Esophagus muscularis mucosa (tissue), 4 donors: Measurements from ENCODE around the gene ACER3. TPM values are rescaled to one million over a fixed set of nuclear protein-coding genes. Genes with fewer than 3 reads are reported as not detected.

Source experiments
- DNase-seq: peaks from one replicate; pipeline ENCODE4 v3.0.0-alpha.2; 2017; ENCODE audit errors: extremely low spot score
- H3K27ac ChIP-seq, 4 donors: fragments of 200-600 bp; sonication (generic); replicated peaks in 1 of 4; 1 replicate in 3 of 4; 2 replicates in 1 of 4; pipeline ENCODE4 v1.5.1; 2016 to 2019; ENCODE audit warnings: mild to moderate bottlenecking in 1 of 4
- H3K27me3 ChIP-seq, 4 donors: fragments of 200-600 bp; sonication (generic); one replicate each; pipeline versions ENCODE4 v1.5.1 to v1.6.0; 2016 to 2019
- H3K36me3 ChIP-seq, 4 donors: fragments of 200-600 bp; sonication (generic); one replicate each; pipeline ENCODE4 v1.5.1; 2016 to 2019
- H3K4me1 ChIP-seq, 4 donors: fragments of 200-600 bp; sonication (generic); one replicate each; pipeline ENCODE4 v1.5.1; 2016 to 2019
- H3K4me3 ChIP-seq, 4 donors: fragments of 200-600 bp; sonication (generic); 1 replicate in 2 of 4; 2 replicates in 2 of 4; pipeline ENCODE4 v1.5.1; 2016 to 2019; ENCODE audit warnings: mild to moderate bottlenecking in 4 of 4, moderate library complexity in 1 of 4
- H3K9me3 ChIP-seq, 4 donors: fragments of 200-600 bp; sonication (generic); 1 replicate in 3 of 4; 2 replicates in 1 of 4; pipeline ENCODE4 v1.5.1; 2016 to 2019
- CTCF ChIP-seq, 3 experiments: fragments of 200-600 bp in 2 of 3; fragments of 450-650 bp in 1 of 3; sonication (generic) in 2 of 3; IDR thresholded peaks; one replicate each; pipeline ENCODE4 v1.5.1; 2017 to 2019; ENCODE audit warnings: antibody characterized with exemption in 3 of 3, mild to moderate bottlenecking in 2 of 3, moderate library complexity in 1 of 3
- EP300 ChIP-seq: sonication (generic); formaldehyde crosslinking; IDR thresholded peaks from one replicate; pipeline ENCODE4 v1.6.1; 2017; ENCODE audit warnings: antibody characterized with exemption
- POLR2A ChIP-seq: fragments of 450-650 bp; IDR thresholded peaks from one replicate; pipeline ENCODE4 v1.6.1; 2017; ENCODE audit warnings: antibody characterized with exemption, moderate library complexity, mild to moderate bottlenecking, low read depth
- POLR2AphosphoS5 ChIP-seq, 2 donors: sonication (generic); formaldehyde crosslinking; IDR thresholded peaks; one replicate each; pipeline ENCODE4 v1.6.1; 2017; ENCODE audit warnings: antibody characterized with exemption in 2 of 2
- WGBS: methylation state at CpG from one replicate; pipeline ENCODE4 v1.1.5; 2018; 5-methylcytosine and 5-hydroxymethylcytosine counted together
- intact Hi-C: fragments of 100-400 bp; cut with DNase I; formaldehyde crosslinking; loops from one replicate; pipeline ENCODE4 v1.15.1; 2023
- total RNA-seq, 4 donors: library from RNA; depleted of rRNA; stranded (reverse); fragments of >200 nt; gene quantifications; one replicate each; pipeline versions ENCODE4 v1.1.0 to v1.2.1, GENCODE V29; 2016

The ACER3 gene
- total RNA-seq, 4 donors from 2014 or later = 10.5 to 12.8 (median 11.2) TPM

- WGBS = 85% methylated on average over 1 of the region's 1 CpG
- no peak overlapping the region for H3K4me3 ChIP-seq
- no peak for DNase-seq
- H3K36me3 ChIP-seq = no peaks in the 10 kb centered on the region
- no peak overlapping the region for H3K27ac ChIP-seq
- no peaks in the 10 kb centered on the region for H3K27me3 ChIP-seq
- no peaks in the 10 kb centered on the region for H3K9me3 ChIP-seq
- peaks cover 0 to 6% (median 2%) of the 10 kb centered on the region in 4 donors for H3K4me1 ChIP-seq
- intact Hi-C loops = no loop called here
- TF ChIP-seq POLR2A (no peak), CTCF (IDR thresholded peaks at IDR 0.05) (no peak), POLR2AphosphoS5 (IDR thresholded peaks at IDR 0.05) (no peak), EP300 (no peak)
Measured at GRCh38 chr11:76888989-76889388, 28.3 kb downstream of the ACER3 start.

- DNase-seq = no peak
- peaks cover 0 to 6% (median 2%) of the 10 kb centered on the region in 4 donors for H3K4me1 ChIP-seq
- WGBS = 46% methylated on average over 1 of the region's 1 CpG
- intact Hi-C loops = no loop called here
- H3K27me3 ChIP-seq = no peaks in the 10 kb centered on the region
- H3K9me3 ChIP-seq = no peaks in the 10 kb centered on the region
- no peak overlapping the region for H3K27ac ChIP-seq
- TF ChIP-seq EP300 = no peak
- TF ChIP-seq POLR2AphosphoS5 (IDR thresholded peaks at IDR 0.05) = no peak
- TF ChIP-seq POLR2A = no peak
- no peak overlapping the region for H3K4me3 ChIP-seq
- H3K36me3 ChIP-seq = no peaks in the 10 kb centered on the region
Measured at GRCh38 chr11:76889411-76889975, 28.8 kb downstream of the ACER3 start.

GRCh38 chr11:76890329-76890728, 29.6 kb downstream of the ACER3 start:
- Histone ChIP-seq H3K4me1 (peaks cover 0 to 6% (median 1%) of the 10 kb centered on the region in 4 donors), H3K36me3 (no peaks in the 10 kb centered on the region), H3K4me3 (no peak overlapping the region), H3K9me3 (no peaks in the 10 kb centered on the region), H3K27me3 (no peaks in the 10 kb centered on the region), H3K27ac (no peak overlapping the region)
- WGBS = 94% methylated on average over 3 of the region's 3 CpGs
- intact Hi-C loops = no loop called here
- DNase-seq = no peak
- TF ChIP-seq EP300 = no peak
- no peak for TF ChIP-seq POLR2AphosphoS5 (IDR thresholded peaks at IDR 0.05)
- no peak for TF ChIP-seq CTCF (IDR thresholded peaks at IDR 0.05)
- TF ChIP-seq POLR2A = no peak

- Histone ChIP-seq H3K4me3 (no peak overlapping the region), H3K27me3 (no peaks in the 10 kb centered on the region), H3K36me3 (no peaks in the 10 kb centered on the region), H3K27ac (no peak overlapping the region), H3K9me3 (no peaks in the 10 kb centered on the region), H3K4me1 (peaks cover 0 to 6% (median 0%) of the 10 kb centered on the region in 4 donors)
- TF ChIP-seq CTCF (IDR thresholded peaks at IDR 0.05) (no peak), POLR2AphosphoS5 (IDR thresholded peaks at IDR 0.05) (no peak), POLR2A (no peak), EP300 (no peak)
- no peak for DNase-seq
- intact Hi-C loops = no loop called here
Measured at GRCh38 chr11:76891285-76891684, 30.6 kb downstream of the ACER3 start.

GRCh38 chr11:76891793-76892192, 31.1 kb downstream of the ACER3 start:
- no peaks in the 10 kb centered on the region for H3K27me3 ChIP-seq
- DNase-seq = no peak
- no peak overlapping the region for H3K4me3 ChIP-seq
- intact Hi-C loops = no loop called here
- no peaks in the 10 kb centered on the region for H3K9me3 ChIP-seq
- H3K36me3 ChIP-seq = no peaks in the 10 kb centered on the region
- TF ChIP-seq POLR2A (no peak), EP300 (no peak), CTCF (IDR thresholded peaks at IDR 0.05) (no peak), POLR2AphosphoS5 (IDR thresholded peaks at IDR 0.05) (no peak)
- peaks cover 0 to 6% (median 0%) of the 10 kb centered on the region in 4 donors for H3K4me1 ChIP-seq
- WGBS = 69% methylated on average over 2 of the region's 2 CpGs
- H3K27ac ChIP-seq = no peak overlapping the region
